IPS DF 19.7 (cell line): Measurements from ENCODE around the gene IFI44L.
A peak's percentile ranks its signal among the peaks of the same experiment; 100 is the strongest.

Source experiments
- DNase-seq: peaks from one replicate; pipeline ENCODE4 v3.0.0-alpha.2; 2013; ENCODE audit warnings: low read depth, low spot score

IFI44L gene

GRCh38 chr1:78641558-78641957, 21.3 kb downstream of the IFI44L start:
- DNase-seq, result no peak

GRCh38 chr1:78645723-78646122, 25.5 kb downstream of the IFI44L start:
- DNase-seq, result no peak

- DNase-seq, result no peak
These were observed 27.0 kb downstream of the IFI44L start for GRCh38 chr1:78647238-78647637.

GRCh38 chr1:78649628-78650027, 29.4 kb downstream of the IFI44L start, which contains the start of gene IFI44:
Gene IFI44 (plus strand): TSS chr1:78649831. CDS start chr1:78650196, 365 bp downstream.
- no peak for DNase-seq

- no peak for DNase-seq
These were observed 29.9 kb downstream of the IFI44L start for GRCh38 chr1:78650114-78650660.

- DNase-seq, result no peak
These were observed 31.0 kb downstream of the IFI44L start for GRCh38 chr1:78651241-78651640.

GRCh38 chr1:78652019-78652560, 31.8 kb downstream of the IFI44L start:
- no peak for DNase-seq

- DNase-seq, result no peak
These were observed 38.7 kb downstream of the IFI44L start for GRCh38 chr1:78658901-78659300.

- no peak for DNase-seq
These were observed 43.7 kb downstream of the IFI44L start for GRCh38 chr1:78663923-78664322.

- no peak for DNase-seq
These were observed 44.5 kb downstream of the IFI44L start for GRCh38 chr1:78664763-78665162.

GRCh38 chr1:78665809-78666208, 45.6 kb downstream of the IFI44L start:
- no peak for DNase-seq

- DNase-seq, result no peak
These were observed 47.7 kb downstream of the IFI44L start for GRCh38 chr1:78667939-78668338.

- DNase-seq, result no peak
These were observed 48.2 kb downstream of the IFI44L start for GRCh38 chr1:78668427-78668826.

GRCh38 chr1:78672428-78672827, 52.2 kb downstream of the IFI44L start:
- DNase-seq, result no peak

GRCh38 chr1:78673120-78673519, 52.9 kb downstream of the IFI44L start:
- peak; percentile 33 for DNase-seq

GRCh38 chr1:78676347-78676982, 56.2 kb downstream of the IFI44L start:
- no peak for DNase-seq

GRCh38 chr1:78676993-78677392, 56.7 kb downstream of the IFI44L start:
- no peak for DNase-seq

- no peak for DNase-seq
These were observed 57.5 kb downstream of the IFI44L start for GRCh38 chr1:78677788-78678187.

- DNase-seq, result no peak
These were observed 58.1 kb downstream of the IFI44L start for GRCh38 chr1:78678324-78678723.

GRCh38 chr1:78681265-78681664, 61.0 kb downstream of the IFI44L start:
- no peak for DNase-seq

GRCh38 chr1:78682496-78682895, 62.2 kb downstream of the IFI44L start:
- DNase-seq, result no peak

- DNase-seq, result no peak
These were observed 62.8 kb downstream of the IFI44L start for GRCh38 chr1:78683079-78683478.

- no peak for DNase-seq
These were observed 67.1 kb downstream of the IFI44L start for GRCh38 chr1:78687315-78687714.
